HG02885 (cell line): ENCODE measurements around the gene IL25.
"Not testable (repeated sequence)": the region's sequence is repeated elsewhere in the genome, so short reads cannot be mapped to it uniquely, and the experiment has no call there.

Source experiments
- ATAC-seq: cut with Tn5 transposase; IDR thresholded peaks from one replicate; pipeline ENCODE4 v1.9.1; 2021; ENCODE audit warnings: mild to moderate bottlenecking; ENCODE audit not compliant: unreplicated experiment, poor library complexity

Gene IL25

GRCh38 chr14:23386266-23386657, 13.7 kb downstream of the IL25 start:
- not testable (repeated sequence) for ATAC-seq

- ATAC-seq: no peak
Measured at GRCh38 chr14:23386999-23387398, 14.4 kb downstream of the IL25 start.

- ATAC-seq: no peak
Measured at GRCh38 chr14:23387916-23388882, 15.6 kb downstream of the IL25 start.

GRCh38 chr14:23388996-23389395, 16.4 kb downstream of the IL25 start:
- no peak for ATAC-seq

- no peak for ATAC-seq
Measured at GRCh38 chr14:23389396-23389795, 16.8 kb downstream of the IL25 start.

GRCh38 chr14:23389871-23390270, 17.3 kb downstream of the IL25 start:
- ATAC-seq: not testable (repeated sequence)

- ATAC-seq: no peak
Measured at GRCh38 chr14:23392613-23393012, 20.0 kb downstream of the IL25 start.

GRCh38 chr14:23396126-23396525, 23.5 kb downstream of the IL25 start:
- ATAC-seq: no peak

GRCh38 chr14:23396781-23397407, 24.3 kb downstream of the IL25 start:
- ATAC-seq: no peak

GRCh38 chr14:23398348-23398747, 25.7 kb downstream of the IL25 start:
- ATAC-seq: no peak

- ATAC-seq: no peak
Measured at GRCh38 chr14:23399136-23399535, 26.5 kb downstream of the IL25 start.

- ATAC-seq: no peak
Measured at GRCh38 chr14:23399591-23399990, 27.0 kb downstream of the IL25 start.

- ATAC-seq: not testable (repeated sequence)
Measured at GRCh38 chr14:23400496-23401149, 28.0 kb downstream of the IL25 start.

GRCh38 chr14:23401291-23401690, 28.7 kb downstream of the IL25 start:
- no peak for ATAC-seq

GRCh38 chr14:23402296-23403138, 29.9 kb downstream of the IL25 start:
- ATAC-seq: no peak

GRCh38 chr14:23403139-23403438, 30.5 kb downstream of the IL25 start:
- ATAC-seq: no peak

GRCh38 chr14:23403908-23404307, 31.3 kb downstream of the IL25 start:
- no peak for ATAC-seq

GRCh38 chr14:23404331-23404900, 31.8 kb downstream of the IL25 start:
- no peak for ATAC-seq

GRCh38 chr14:23405096-23405495, 32.5 kb downstream of the IL25 start:
- ATAC-seq: no peak

GRCh38 chr14:23405516-23406025, 33.0 kb downstream of the IL25 start:
- no peak for ATAC-seq
